Activated CD8-positive, alpha-beta memory T cell treated with anti-CD3 and anti-CD28 coated beads for 1 hour (primary cell): Measurements from ENCODE around the gene PTGDR2.

ENCODE experiments used
- DNase-seq, 2 donors: peaks; one replicate each; pipeline ENCODE4 v3.0.0-alpha.2; 2020; ENCODE audit warnings: low read depth in 1 of 2; ENCODE audit errors: extremely low read depth in 1 of 2

The PTGDR2 gene

GRCh38 chr11:60874421-60875365 lies 18.9 kb upstream of the PTGDR2 start:
- no peak for DNase-seq

DNA sequence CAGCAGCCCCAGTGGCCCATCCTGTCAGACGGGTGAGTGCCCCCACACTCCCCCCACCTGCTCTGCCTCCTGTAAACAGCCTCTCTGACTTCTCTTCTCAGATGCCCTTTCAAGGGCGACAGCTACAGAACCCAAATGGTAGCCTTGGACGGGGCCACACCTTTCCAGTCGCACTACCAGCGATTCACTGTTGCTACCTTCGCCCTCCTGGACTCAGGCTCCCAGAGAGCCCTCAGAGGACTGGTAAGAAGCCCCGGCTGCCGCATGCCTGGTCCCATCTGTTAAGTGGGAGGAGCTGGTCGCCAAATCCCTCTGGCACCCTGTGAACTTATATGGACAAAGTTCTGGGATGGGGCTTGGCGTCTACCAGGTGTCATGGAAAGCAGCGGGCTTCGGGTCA lies 17.8 kb upstream of the PTGDR2 start:
- no peak for DNase-seq

GRCh38 chr11:60872961-60873524 lies 17.3 kb upstream of the PTGDR2 start:
- DNase-seq, result no peak

GRCh38 chr11:60872124-60872960 lies 16.6 kb upstream of the PTGDR2 start:
- DNase-seq, result no peak

DNA sequence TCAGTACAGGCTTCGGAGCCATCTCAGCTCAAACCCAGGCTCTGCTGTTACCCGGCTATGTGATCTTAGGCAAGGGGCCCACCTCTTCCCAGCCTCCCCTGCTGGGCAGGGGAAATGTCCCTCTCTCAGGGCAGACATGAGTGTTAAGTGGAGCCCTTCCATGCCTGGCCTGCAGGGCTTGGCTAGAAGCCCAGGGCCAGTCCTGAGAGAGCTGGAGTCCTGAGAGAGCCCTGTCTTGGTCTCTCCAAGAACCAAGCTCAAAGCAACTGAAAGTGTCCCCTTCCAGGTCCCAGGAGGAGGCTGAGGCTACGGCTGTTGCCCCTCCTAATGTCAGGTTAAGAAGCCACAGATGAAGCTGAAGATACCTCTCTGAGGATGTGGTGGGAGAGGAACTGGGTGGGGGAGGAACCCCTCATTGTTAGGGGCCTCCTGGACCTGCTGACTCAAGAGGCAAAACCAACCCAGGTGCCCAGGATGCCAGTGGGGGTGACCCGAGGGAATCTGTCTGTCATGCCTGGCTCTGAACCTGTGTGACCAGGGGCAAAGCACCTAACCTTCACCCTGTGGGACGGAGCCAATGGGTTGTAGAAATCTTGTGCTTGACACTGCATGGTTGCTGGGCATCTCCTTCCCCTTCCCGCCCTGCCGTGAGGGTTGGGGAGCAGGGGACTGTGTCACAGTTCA lies 15.8 kb upstream of the PTGDR2 start:
- no peak for DNase-seq

DNA sequence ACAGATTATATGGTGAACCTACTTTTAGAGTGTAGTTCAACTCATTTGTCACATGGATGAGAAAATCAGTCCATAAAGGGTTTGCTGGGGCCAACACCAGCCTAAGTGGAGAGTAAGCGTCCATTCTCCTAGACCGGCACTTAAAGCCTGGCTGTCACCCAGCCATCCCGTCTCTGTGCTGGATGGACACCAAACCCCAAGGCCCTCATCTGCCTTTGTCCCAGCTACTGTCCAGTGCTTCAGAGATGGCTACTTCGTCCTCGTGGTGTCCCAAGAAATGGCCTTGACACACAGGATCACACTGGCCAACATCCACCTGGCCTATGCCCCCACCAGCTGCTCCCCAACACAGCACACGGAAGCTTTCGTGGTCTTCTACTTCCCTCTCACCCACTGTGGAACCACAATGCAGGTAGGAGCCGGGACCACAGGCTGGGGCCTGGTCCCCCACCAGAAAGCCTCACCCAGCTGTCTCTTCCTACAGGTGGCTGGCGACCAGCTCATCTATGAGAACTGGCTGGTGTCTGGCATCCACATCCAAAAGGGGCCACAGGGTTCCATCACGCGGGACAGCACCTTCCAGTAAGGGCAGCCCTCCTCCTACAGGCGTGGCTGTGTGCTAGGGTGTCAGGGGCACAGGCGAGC lies 15.1 kb upstream of the PTGDR2 start:
- DNase-seq, result no peak

- DNase-seq, result no peak
These were observed 14.5 kb upstream of the PTGDR2 start for GRCh38 chr11:60870276-60870675.

DNA sequence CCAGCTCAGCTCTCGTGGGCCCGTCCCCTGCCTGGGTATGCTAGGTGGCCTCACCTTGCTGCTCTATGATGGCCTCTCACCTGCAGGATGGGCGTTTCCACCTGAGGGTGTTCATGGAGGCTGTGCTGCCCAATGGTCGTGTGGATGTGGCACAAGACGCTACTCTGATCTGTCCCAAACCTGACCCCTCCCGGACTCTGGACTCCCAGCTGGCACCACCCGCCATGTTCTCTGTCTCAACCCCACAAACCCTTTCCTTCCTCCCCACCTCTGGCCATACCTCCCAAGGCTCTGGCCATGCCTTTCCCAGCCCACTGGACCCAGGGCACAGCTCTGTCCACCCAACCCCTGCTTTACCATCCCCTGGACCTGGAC lies 13.7 kb upstream of the PTGDR2 start:
- DNase-seq, result no peak

GRCh38 chr11:60868682-60869450 lies 13.1 kb upstream of the PTGDR2 start:
- DNase-seq, result no peak

DNA sequence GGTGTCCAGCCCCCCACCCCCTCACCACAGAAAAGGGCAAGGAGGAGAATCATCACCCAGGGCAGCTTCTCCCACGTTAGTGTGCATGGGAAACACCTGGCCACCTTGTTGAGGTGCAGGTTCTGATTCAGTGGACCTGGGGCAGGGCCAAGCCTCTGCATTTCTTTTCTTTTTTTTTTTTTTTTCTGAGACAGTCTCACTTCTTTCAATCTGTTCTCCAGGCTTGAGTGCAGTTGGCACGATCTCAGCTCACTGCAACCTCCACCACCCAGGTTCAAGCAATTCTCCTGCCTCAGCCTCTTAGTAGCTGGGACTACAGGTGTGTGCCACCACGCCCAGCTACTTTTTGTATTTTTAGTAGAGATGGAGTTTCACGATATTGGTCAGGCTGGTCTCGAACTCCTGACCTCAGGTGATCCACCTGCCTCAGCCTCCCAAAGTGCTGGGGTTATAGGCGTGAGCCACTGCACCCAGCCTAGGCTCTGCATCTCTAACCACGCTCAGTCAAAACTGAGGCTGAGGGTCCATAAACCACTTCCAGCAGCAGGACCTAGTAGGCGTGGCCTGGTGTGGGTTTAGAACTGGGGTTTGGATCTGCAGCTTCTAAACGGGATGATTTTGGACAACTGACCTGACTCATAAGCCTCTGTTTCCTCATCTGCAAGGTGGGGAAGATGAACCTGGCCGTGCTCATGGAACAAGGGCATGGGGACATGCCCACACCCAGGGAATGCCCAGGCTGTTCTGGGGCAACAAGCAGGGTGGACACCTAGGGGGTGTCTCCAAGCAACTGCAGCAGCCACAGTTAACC lies 12.3 kb upstream of the PTGDR2 start:
- no peak for DNase-seq

DNA sequence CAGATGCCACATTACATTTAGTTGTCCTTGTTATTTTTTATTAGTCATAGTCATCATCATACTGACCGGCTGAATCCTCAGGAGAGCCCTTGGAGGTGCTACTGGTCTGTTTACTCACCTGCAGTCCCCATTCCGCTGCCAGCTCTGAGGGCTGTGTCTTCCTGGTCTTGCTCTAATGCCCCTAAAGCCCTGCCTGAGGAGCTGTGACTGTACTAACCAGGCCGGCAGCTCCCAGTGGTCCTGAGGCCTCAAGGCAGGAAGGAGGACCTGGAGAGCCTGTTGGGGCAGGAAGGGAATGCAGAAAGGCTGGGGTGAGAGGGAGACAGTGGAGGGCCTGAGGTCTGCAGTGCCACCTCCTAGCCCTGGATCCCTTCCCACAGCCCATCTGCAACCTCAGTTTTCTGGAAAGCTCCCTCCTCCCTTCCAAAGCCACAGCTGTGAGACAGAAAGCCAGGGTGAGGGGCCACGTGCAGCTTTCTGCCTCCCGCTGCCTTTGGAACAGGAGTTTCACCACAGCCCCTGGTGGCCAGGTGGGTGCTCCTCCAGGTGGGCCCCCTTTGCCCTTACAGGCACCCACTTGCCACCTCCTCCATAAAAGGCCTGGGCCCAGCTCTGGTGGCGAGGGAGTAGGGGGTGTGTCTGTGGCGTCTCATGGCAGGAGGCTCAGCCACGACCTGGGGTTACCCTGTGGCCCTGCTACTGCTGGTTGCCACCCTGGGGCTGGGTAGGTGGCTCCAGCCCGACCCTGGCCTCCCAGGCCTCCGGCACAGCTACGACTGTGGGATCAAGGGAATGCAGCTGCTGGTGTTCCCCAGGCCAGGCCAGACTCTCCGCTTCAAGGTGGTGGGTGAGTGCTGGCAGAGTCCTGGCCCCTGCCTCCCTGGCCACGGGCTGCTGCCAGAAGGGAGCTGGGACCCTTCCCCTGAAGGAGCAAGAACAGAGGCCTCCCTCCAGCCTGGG lies 11.4 kb upstream of the PTGDR2 start, which contains the start of gene ZP1:
ZP1 (plus strand) TSS at position 632 of the 960 bp plus-strand sequence; CDS start at position 652, 20 bp downstream.
- DNase-seq, result no peak

GRCh38 chr11:60864856-60865513 lies 9.2 kb upstream of the PTGDR2 start:
- DNase-seq, result no peak

- DNase-seq, result no peak
These were observed 8.1 kb upstream of the PTGDR2 start for GRCh38 chr11:60863550-60864521.

DNA sequence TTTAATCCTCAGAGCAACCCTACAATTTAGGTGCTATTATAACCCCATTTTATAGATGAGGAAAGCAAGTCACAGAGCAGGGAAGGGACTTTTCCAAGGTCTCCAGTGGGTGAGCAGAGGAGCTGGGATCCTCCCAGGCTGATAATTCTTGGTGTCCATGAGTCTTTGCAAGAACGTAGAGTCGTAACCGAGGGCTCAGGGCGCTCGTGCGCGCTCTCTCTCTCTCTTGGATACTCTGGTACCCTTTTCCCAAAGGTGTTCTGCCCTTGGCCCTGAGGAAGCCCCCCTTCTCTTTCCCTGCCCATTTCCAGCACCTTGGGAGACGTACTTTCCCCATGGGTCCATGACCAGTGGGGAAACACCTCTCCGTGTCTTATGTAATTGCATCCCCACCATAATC lies 6.4 kb upstream of the PTGDR2 start:
- no peak for DNase-seq

GRCh38 chr11:60860943-60861342 lies 5.2 kb upstream of the PTGDR2 start:
- DNase-seq, result no peak
